DOHH2 (cell line): Measurements from ENCODE around the gene BANP.
"Not testable (repeated sequence)": the region's sequence is repeated elsewhere in the genome, so short reads cannot be mapped to it uniquely, and the experiment has no call there.

Experiments
- H3F3A ChIP-seq: fragments of 200-600 bp; sonication (generic), shearing (Covaris generic); 2 replicates; pipeline ENCODE4 v1.6.0; 2016; ENCODE audit warnings: antibody characterized with exemption, mild to moderate bottlenecking; ENCODE audit not compliant: control insufficient read depth, insufficient read depth
- H3K27ac ChIP-seq: fragments of 200-600 bp; sonication (generic); 2 replicates; pipeline ENCODE4 v1.5.1; 2014; ENCODE audit warnings: low read depth, mild to moderate bottlenecking, low read length, moderate library complexity
- H3K27me3 ChIP-seq: fragments of 200-600 bp; sonication (generic); 2 replicates; pipeline ENCODE4 v1.6.1; 2014; ENCODE audit warnings: mild to moderate bottlenecking, low read length, mixed read lengths; ENCODE audit not compliant: control insufficient read depth
- H3K36me3 ChIP-seq: fragments of 200-600 bp; sonication (generic); 2 replicates; pipeline ENCODE4 v1.6.1; 2014; ENCODE audit warnings: mild to moderate bottlenecking, low read length, moderate library complexity, mixed read lengths; ENCODE audit not compliant: control insufficient read depth
- H3K4me1 ChIP-seq: fragments of 200-600 bp; sonication (generic); 2 replicates; pipeline ENCODE4 v1.6.1; 2014; ENCODE audit warnings: mild to moderate bottlenecking, low read length, mixed read lengths; ENCODE audit not compliant: control insufficient read depth
- H3K4me2 ChIP-seq: fragments of 200-600 bp; sonication (generic); 2 replicates; pipeline ENCODE4 v1.6.0; 2014; ENCODE audit warnings: mild to moderate bottlenecking, low read length, moderate library complexity
- H3K4me3 ChIP-seq: fragments of 200-600 bp; sonication (generic); 2 replicates; pipeline ENCODE4 v1.5.1; 2014; ENCODE audit warnings: mild to moderate bottlenecking, low read length, mixed read lengths
- H3K79me2 ChIP-seq: fragments of 200-600 bp; sonication (generic); 2 replicates; pipeline ENCODE4 v1.6.1; 2014; ENCODE audit warnings: mild to moderate bottlenecking, low read length, mixed read lengths; ENCODE audit not compliant: control insufficient read depth
- H3K9me2 ChIP-seq: fragments of 200-600 bp; sonication (generic); replicated peaks from 2 replicates; pipeline ENCODE4 v1.6.1; 2014; ENCODE audit warnings: mild to moderate bottlenecking, low read length, mixed read lengths; ENCODE audit not compliant: control insufficient read depth
- H3K9me3 ChIP-seq: fragments of 200-600 bp; sonication (generic); 2 replicates; pipeline ENCODE4 v1.6.1; 2014; ENCODE audit warnings: antibody characterized with exemption, low read length, mixed read lengths; ENCODE audit not compliant: control insufficient read depth, insufficient read depth
- H4K20me1 ChIP-seq: fragments of 200-600 bp; sonication (generic); 2 replicates; pipeline ENCODE4 v1.6.0; 2014; ENCODE audit warnings: low read depth, mild to moderate bottlenecking, antibody characterized with exemption, low read length, moderate library complexity; ENCODE audit not compliant: control insufficient read depth, insufficient read depth
- EZH2phosphoT487 ChIP-seq: fragments of 200-600 bp; sonication (generic); IDR thresholded peaks from 2 replicates; pipeline ENCODE4 v1.6.1; 2017; ENCODE audit warnings: borderline replicate concordance, mild to moderate bottlenecking, antibody characterized with exemption, low read length, moderate library complexity, mixed read lengths
- TF ChIP-seq, protein P1 (sequence below): fragments of 200-600 bp; sonication (generic); IDR thresholded peaks from one replicate; pipeline ENCODE4 v1.5.1; 2014; ENCODE audit warnings: antibody characterized with exemption, mild to moderate bottlenecking, low read depth, low read length; ENCODE audit not compliant: poor library complexity, severe bottlenecking

BANP gene

DNA sequence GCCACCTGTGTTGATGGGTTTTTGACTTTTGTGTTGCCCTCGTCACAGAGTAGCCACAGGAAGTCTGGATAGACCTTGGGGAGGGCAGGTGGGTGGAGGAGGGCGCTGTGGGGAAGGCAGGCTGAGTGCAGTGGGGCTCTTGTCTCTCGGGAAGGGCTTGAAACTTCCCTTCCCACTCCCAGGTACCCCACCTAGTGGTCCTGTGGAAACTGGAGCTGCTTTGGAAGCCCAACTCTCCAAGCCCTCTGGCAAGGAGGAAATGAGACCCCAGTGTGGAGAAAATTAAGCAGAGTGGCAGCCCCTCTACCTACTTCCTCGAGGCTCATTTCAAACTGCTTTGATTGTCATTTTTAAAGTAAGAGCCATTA, 24.1 kb upstream of the BANP start:
- Histone ChIP-seq H3K9me2 (no peaks in the 10 kb centered on the region), H4K20me1 (no peaks in the 10 kb centered on the region), H3K79me2 (no peaks in the 10 kb centered on the region), H3K27me3 (peaks cover 34% of the 10 kb centered on the region), H3K27ac (no peak overlapping the region), H3K36me3 (no peaks in the 10 kb centered on the region), H3F3A (no peaks in the 10 kb centered on the region), H3K4me2 (no peak overlapping the region), H3K4me1 (peaks cover 6% of the 10 kb centered on the region), H3K9me3 (no peaks in the 10 kb centered on the region), H3K4me3 (no peak overlapping the region)
- no peak for TF ChIP-seq EZH2phosphoT487
- TF ChIP-seq, protein P1, sequence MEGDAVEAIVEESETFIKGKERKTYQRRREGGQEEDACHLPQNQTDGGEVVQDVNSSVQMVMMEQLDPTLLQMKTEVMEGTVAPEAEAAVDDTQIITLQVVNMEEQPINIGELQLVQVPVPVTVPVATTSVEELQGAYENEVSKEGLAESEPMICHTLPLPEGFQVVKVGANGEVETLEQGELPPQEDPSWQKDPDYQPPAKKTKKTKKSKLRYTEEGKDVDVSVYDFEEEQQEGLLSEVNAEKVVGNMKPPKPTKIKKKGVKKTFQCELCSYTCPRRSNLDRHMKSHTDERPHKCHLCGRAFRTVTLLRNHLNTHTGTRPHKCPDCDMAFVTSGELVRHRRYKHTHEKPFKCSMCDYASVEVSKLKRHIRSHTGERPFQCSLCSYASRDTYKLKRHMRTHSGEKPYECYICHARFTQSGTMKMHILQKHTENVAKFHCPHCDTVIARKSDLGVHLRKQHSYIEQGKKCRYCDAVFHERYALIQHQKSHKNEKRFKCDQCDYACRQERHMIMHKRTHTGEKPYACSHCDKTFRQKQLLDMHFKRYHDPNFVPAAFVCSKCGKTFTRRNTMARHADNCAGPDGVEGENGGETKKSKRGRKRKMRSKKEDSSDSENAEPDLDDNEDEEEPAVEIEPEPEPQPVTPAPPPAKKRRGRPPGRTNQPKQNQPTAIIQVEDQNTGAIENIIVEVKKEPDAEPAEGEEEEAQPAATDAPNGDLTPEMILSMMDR = no peak

DNA sequence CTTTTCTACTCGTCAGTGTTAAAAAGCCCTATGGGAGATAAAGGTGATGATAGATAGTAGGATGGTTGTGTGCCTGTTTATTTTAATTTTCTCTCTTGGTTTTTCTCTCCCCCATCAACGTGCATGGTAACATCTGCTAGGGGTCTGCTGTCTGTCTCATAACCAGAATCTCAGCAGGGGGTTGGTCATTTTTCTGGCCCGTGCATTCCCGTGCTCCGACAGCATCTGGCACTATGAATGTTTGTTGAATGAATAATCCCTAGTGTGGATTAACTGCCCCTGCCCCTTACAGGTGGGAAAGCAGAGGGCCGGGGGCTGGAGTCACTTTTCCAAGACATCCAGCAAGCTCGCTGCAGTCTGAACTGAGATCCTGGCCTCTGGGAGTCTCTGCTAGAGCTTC, 21.2 kb upstream of the BANP start:
- H3K27me3 ChIP-seq = peaks cover 6% of the 10 kb centered on the region
- TF ChIP-seq, protein P1 = no peak
- no peak for TF ChIP-seq EZH2phosphoT487
- H4K20me1 ChIP-seq = no peaks in the 10 kb centered on the region

DNA sequence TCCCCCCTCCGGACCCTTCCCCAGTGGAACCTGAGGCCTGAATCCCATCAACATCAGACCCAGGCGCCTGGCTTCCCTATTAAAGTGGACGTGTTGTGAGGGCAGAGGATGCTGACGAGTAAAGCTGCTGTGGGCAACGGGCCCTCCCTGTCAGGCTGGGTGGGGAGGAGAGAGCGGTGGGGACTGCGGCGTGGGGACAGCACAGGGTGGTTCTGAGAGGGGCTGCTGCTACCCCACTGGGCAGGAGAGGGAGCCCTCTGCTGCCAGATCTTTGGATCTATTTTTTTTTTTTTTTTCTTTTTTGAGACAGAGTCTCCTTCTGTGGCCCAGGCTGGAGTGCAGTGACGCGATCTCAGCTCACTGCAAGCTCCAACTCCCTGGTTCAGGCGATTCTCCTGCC, 20.8 kb upstream of the BANP start:
- no peaks in the 10 kb centered on the region for H3K9me3 ChIP-seq
- no peak overlapping the region for H3K27ac ChIP-seq
- no peaks in the 10 kb centered on the region for H3F3A ChIP-seq
- no peaks in the 10 kb centered on the region for H4K20me1 ChIP-seq
- no peaks in the 10 kb centered on the region for H3K79me2 ChIP-seq
- no peaks in the 10 kb centered on the region for H3K9me2 ChIP-seq
- H3K36me3 ChIP-seq = no peaks in the 10 kb centered on the region
- H3K4me3 ChIP-seq = no peak overlapping the region
- H3K4me1 ChIP-seq = no peaks in the 10 kb centered on the region
- TF ChIP-seq EZH2phosphoT487 = no peak
- TF ChIP-seq, protein P1 = peak; percentile 32
- H3K27me3 ChIP-seq = peaks cover 2% of the 10 kb centered on the region
- no peak overlapping the region for H3K4me2 ChIP-seq

More for the DNA sequence above, 21.2 kb upstream of the BANP start:
- H3K9me2 ChIP-seq = no peaks in the 10 kb centered on the region
- no peaks in the 10 kb centered on the region for H3F3A ChIP-seq
- H3K36me3 ChIP-seq = no peaks in the 10 kb centered on the region
- H3K4me1 ChIP-seq = no peaks in the 10 kb centered on the region
- no peak overlapping the region for H3K27ac ChIP-seq
- no peaks in the 10 kb centered on the region for H3K79me2 ChIP-seq
- H3K4me3 ChIP-seq = no peak overlapping the region
- no peak overlapping the region for H3K4me2 ChIP-seq
- no peaks in the 10 kb centered on the region for H3K9me3 ChIP-seq

DNA sequence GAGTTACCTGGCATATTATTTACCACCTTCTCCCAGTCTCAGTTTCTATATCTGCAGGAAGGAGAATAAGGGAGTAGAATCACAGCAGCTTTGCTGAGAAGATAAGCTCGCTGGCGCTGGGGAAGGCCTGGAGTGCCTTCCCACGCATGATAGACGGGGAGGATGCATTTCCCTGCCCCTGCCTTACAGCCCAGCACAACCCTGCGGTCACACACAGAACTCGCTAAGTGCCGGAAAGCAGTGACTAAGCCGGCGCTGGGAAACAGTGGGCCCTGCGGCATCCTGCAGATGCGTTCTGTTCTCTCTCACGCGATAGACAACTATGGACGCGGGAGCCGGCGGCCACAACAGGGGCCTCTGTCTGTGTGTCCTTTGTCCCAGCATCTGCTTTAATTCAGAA, 19.7 kb upstream of the BANP start:
- Histone ChIP-seq H3K36me3 (no peaks in the 10 kb centered on the region), H3K9me3 (no peaks in the 10 kb centered on the region), H3K4me3 (no peak overlapping the region), H3K4me2 (no peak overlapping the region), H3K27ac (no peak overlapping the region), H3K4me1 (no peaks in the 10 kb centered on the region), H3K79me2 (no peaks in the 10 kb centered on the region), H3K9me2 (no peaks in the 10 kb centered on the region), H3F3A (no peaks in the 10 kb centered on the region), H3K27me3 (no peaks in the 10 kb centered on the region), H4K20me1 (no peaks in the 10 kb centered on the region)
- no peak for TF ChIP-seq EZH2phosphoT487
- TF ChIP-seq, protein P1 = no peak

DNA sequence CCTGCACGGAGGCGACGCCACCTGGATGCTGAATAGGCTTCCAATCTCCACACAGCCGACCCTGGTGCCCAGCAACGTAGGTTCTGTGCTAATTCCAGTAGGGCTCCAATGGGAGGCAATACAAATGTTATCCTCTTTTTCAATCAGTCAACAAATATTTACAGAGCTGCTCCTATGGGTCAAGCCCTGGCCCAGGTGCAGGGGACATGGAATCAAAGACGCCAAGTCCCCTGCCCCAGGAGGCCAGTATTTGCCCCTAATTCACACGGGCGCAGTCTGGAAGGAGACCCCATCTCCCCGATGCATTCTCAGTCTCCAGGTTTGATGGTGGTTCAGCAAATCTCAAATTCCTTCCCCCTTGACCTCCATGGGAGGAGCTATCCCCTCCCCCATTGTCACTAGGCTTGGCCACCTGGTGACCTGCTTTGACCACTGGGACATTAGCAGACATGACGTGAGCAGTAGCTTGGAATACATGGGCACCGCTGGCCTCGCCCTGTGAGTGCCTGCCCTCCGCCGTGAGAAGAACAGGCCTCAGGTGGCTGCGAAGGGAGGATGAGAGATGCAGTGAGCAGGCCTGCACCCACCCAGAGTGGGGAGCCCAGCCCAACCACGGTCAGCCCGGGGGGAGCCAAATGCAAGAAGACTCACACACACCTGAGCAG, 18.6 kb upstream of the BANP start:
- not testable (repeated sequence) for H3K9me2 ChIP-seq, H3K79me2 ChIP-seq, H3K27me3 ChIP-seq, H3K4me1 ChIP-seq, H3F3A ChIP-seq, H4K20me1 ChIP-seq, H3K9me3 ChIP-seq, H3K4me2 ChIP-seq, H3K4me3 ChIP-seq, H3K27ac ChIP-seq, H3K36me3 ChIP-seq
